Breast epithelium (tissue), 3 donors: Measurements from ENCODE around the gene NAA11.

Source experiments
- POLR2A ChIP-seq: fragments of 450-650 bp; IDR thresholded peaks from one replicate; pipeline ENCODE4 v1.6.1; 2016; ENCODE audit warnings: antibody characterized with exemption, mild to moderate bottlenecking, moderate library complexity
- POLR2AphosphoS5 ChIP-seq, 3 donors: sonication (generic); formaldehyde crosslinking; IDR thresholded peaks; one replicate each; pipeline ENCODE4 v1.6.1; 2017; ENCODE audit warnings: antibody characterized with exemption in 3 of 3
- TF ChIP-seq, protein P1 (sequence below), 3 donors: fragments of 450-650 bp; IDR thresholded peaks; one replicate each; pipeline ENCODE4 v1.5.1; 2016 to 2017; ENCODE audit warnings: antibody characterized with exemption in 3 of 3, mild to moderate bottlenecking in 3 of 3, moderate library complexity in 3 of 3

DNA sequence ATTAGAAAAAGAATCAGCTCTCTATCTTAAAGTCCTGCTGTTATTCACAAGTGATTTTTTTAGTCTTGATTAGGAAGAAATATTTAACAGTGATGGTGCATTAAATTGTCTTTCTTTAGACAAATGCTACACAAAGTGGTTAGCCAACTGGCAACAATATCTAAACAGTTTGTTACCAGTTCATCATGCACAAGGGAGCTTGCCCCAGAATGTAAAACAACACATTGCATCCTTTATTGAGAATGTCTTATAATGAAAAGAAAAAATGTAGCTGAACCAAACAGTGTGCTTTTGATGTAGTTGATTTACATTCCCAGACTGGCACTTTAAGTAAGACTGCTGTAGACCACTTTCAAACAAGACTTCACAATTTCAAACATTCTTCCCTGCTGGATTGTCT lies 34.1 kb upstream of the NAA11 start:
- no peak for TF ChIP-seq POLR2A
- TF ChIP-seq, protein P1, sequence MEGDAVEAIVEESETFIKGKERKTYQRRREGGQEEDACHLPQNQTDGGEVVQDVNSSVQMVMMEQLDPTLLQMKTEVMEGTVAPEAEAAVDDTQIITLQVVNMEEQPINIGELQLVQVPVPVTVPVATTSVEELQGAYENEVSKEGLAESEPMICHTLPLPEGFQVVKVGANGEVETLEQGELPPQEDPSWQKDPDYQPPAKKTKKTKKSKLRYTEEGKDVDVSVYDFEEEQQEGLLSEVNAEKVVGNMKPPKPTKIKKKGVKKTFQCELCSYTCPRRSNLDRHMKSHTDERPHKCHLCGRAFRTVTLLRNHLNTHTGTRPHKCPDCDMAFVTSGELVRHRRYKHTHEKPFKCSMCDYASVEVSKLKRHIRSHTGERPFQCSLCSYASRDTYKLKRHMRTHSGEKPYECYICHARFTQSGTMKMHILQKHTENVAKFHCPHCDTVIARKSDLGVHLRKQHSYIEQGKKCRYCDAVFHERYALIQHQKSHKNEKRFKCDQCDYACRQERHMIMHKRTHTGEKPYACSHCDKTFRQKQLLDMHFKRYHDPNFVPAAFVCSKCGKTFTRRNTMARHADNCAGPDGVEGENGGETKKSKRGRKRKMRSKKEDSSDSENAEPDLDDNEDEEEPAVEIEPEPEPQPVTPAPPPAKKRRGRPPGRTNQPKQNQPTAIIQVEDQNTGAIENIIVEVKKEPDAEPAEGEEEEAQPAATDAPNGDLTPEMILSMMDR (IDR thresholded peaks at IDR 0.05) = no peak
- no peak for TF ChIP-seq POLR2AphosphoS5 (IDR thresholded peaks at IDR 0.05)
